K562 (cell line): ENCODE data around the gene POLK. TPM values are rescaled to one million over a fixed set of nuclear protein-coding genes. Genes with fewer than 3 reads are reported as not detected.

Experiments used
- BRF1 ChIP-seq: IDR thresholded peaks from 3 replicates; pipeline ENCODE4 v1.6.1; 2011; ENCODE audit warnings: borderline replicate concordance, mild to moderate bottlenecking; ENCODE audit not compliant: insufficient read length; ENCODE audit errors: extremely low read depth
- FIP1L1 ChIP-seq: fragments of 200-400 bp; formaldehyde crosslinking; IDR thresholded peaks from 2 replicates; pipeline ENCODE4 v1.6.1; 2018; ENCODE audit warnings: mild to moderate bottlenecking, low read depth, low read length; ENCODE audit not compliant: poor library complexity, severe bottlenecking
- FOSL1 ChIP-seq: fragments of 200-800 bp; sonication (Bioruptor generic); conservative IDR thresholded peaks from 2 replicates; pipeline ENCODE4 v1.6.1; 2016; ENCODE audit warnings: missing genetic modification characterization, missing compliant biosample characterization
- NCOA6 ChIP-seq: fragments of 450-650 bp; IDR thresholded peaks from 2 replicates; pipeline ENCODE4 v1.6.1; 2017; ENCODE audit warnings: mild to moderate bottlenecking
- SIN3A ChIP-seq, 2 experiments: fragments of 150-350 bp in 1 of 2; IDR thresholded peaks; 2 replicates each; pipeline ENCODE4 v1.6.1; 2011 to 2016; ENCODE audit warnings: borderline replicate concordance in 2 of 2, low read depth in 2 of 2, low read length in 2 of 2, mild to moderate bottlenecking in 2 of 2, moderate library complexity in 2 of 2; ENCODE audit not compliant: control insufficient read depth in 1 of 2
- ZNF24 ChIP-seq: fragments of 450-650 bp; IDR thresholded peaks from 2 replicates; pipeline ENCODE4 v1.6.1; 2016
- ZNF274 ChIP-seq: IDR thresholded peaks from 2 replicates; pipeline ENCODE4 v1.6.1; 2011; ENCODE audit warnings: low read depth, mild to moderate bottlenecking, low read length, moderate library complexity, borderline replicate concordance
- polyA plus RNA-seq, 8 experiments: library from polyadenylated mRNA; depleted of rRNA in 4 of 8; stranded (reverse) in 5 of 8; unstranded in 3 of 8; fragments of >200 nt; fragmentation: Nextera tagmentation in 2 of 8; fragmentation: Illumina TruSeq in 1 of 8; extraction: Ambion mirVana in 2 of 8; extraction: Trizol in 1 of 8; gene quantifications; 2 replicates each; pipeline versions ENCODE4 v1.2.1 to v1.2.3, GENCODE V29; 2011 to 2014; ENCODE audit warnings: inconsistent platforms in 1 of 8, missing spikeins in 1 of 8
- total RNA-seq, 7 experiments: library from RNA; depleted of rRNA in 6 of 7; stranded (reverse); fragments of >200 nt in 6 of 7; fragmentation: Illumina TruSeq in 2 of 7; extraction: Trizol in 2 of 7; gene quantifications; 2 replicates each; pipeline versions ENCODE4 v1.2.1 to v1.2.3, GENCODE V29; 2011 to 2021; ENCODE audit warnings: low replicate concordance in 1 of 7
- TF ChIP-seq, protein P1 (sequence below): fragments of 450-650 bp; formaldehyde crosslinking; IDR thresholded peaks from 2 replicates; pipeline ENCODE4 v1.4.0; 2020; ENCODE audit warnings: mild to moderate bottlenecking
- TF ChIP-seq, protein P2 (sequence below): fragments of 450-650 bp; IDR thresholded peaks from 2 replicates; pipeline ENCODE4 v1.6.1; 2016; ENCODE audit warnings: low read depth
- TF ChIP-seq, protein P3 (sequence below), 2 experiments: fragments of 450-650 bp; IDR thresholded peaks; 2 replicates each; pipeline ENCODE4 v1.6.1; 2016
- TF ChIP-seq, protein P4 (sequence below): fragments of 250-450 bp; sonication (Bioruptor Pico); IDR thresholded peaks from 2 replicates; pipeline ENCODE4 v1.5.0; 2020; ENCODE audit warnings: mild to moderate bottlenecking, borderline replicate concordance

Gene POLK
- total and polyA plus RNA-seq, 9 of the 15 experiments (the other 6 are each of a cell fraction or from before 2014, with no cell fraction given): 6.1 to 31.6 (median 16.5) TPM

DNA sequence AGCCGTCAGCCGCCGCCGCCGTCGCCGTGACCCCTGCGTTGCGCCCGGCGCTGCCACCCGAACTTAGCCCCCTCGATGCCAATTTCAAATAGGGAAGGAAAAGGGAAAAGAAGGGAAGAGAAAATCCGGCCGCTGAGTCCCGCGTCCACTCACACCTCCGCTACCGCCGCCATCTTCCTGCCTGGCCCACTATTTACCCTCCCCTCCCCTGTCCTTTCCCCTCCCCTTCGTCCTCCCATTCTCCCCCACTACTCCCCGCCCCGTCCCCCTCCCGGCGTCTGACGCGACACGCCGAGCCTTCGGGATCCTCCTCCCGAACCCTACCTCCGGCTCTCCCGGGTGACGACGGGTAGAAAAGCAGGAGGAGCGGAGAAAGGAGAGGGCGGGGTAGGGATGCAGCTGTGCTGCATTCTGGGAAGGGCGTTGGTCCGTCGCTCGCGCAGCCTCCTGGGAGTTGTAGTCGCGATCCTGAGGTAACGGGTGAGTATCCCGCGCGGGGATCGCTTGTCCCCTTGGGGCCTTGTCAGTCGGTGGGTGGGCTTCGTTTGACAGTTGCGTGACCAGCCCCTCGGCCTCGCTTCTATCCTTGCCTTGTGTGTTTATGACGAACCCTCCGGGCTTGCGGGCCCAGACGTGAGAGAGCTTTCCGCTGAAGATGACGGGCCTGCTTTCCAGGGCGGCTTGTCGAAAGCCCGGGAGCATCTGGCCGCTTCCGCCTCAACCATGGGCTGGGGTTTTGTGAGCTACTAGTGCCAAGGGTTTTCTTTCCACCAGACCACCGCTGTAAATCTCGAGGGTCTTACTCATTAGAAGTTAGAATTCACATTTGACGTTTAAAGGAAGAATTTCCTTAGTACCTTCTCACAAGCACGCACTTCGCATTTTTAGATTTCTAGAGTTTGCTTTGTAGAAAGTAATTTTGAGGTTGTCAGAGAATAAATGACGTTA, at the start of gene POLK, which contains the start of gene CERT1 (continued):
- TF ChIP-seq ZNF274 (no peak), NCOA6 (no peak), FIP1L1 (no peak), BRF1 (no peak), FOSL1 (peak; percentile 40; the same call in 1 of the 2 replicates), SIN3A (IDR thresholded peaks at IDR 0.05; ENCODE audit: borderline replicate concordance in 2 of 2, control insufficient read depth in 1 of 2, low read depth in 2 of 2, low read length in 2 of 2) (peak; percentile 19 to 27; a peak in 1 of 4 replicates), ZNF24 (no peak)
- TF ChIP-seq, protein P1, sequence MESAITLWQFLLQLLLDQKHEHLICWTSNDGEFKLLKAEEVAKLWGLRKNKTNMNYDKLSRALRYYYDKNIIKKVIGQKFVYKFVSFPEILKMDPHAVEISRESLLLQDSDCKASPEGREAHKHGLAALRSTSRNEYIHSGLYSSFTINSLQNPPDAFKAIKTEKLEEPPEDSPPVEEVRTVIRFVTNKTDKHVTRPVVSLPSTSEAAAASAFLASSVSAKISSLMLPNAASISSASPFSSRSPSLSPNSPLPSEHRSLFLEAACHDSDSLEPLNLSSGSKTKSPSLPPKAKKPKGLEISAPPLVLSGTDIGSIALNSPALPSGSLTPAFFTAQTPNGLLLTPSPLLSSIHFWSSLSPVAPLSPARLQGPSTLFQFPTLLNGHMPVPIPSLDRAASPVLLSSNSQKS (CRISPR knock-in tag): no peak
- TF ChIP-seq, protein P2, sequence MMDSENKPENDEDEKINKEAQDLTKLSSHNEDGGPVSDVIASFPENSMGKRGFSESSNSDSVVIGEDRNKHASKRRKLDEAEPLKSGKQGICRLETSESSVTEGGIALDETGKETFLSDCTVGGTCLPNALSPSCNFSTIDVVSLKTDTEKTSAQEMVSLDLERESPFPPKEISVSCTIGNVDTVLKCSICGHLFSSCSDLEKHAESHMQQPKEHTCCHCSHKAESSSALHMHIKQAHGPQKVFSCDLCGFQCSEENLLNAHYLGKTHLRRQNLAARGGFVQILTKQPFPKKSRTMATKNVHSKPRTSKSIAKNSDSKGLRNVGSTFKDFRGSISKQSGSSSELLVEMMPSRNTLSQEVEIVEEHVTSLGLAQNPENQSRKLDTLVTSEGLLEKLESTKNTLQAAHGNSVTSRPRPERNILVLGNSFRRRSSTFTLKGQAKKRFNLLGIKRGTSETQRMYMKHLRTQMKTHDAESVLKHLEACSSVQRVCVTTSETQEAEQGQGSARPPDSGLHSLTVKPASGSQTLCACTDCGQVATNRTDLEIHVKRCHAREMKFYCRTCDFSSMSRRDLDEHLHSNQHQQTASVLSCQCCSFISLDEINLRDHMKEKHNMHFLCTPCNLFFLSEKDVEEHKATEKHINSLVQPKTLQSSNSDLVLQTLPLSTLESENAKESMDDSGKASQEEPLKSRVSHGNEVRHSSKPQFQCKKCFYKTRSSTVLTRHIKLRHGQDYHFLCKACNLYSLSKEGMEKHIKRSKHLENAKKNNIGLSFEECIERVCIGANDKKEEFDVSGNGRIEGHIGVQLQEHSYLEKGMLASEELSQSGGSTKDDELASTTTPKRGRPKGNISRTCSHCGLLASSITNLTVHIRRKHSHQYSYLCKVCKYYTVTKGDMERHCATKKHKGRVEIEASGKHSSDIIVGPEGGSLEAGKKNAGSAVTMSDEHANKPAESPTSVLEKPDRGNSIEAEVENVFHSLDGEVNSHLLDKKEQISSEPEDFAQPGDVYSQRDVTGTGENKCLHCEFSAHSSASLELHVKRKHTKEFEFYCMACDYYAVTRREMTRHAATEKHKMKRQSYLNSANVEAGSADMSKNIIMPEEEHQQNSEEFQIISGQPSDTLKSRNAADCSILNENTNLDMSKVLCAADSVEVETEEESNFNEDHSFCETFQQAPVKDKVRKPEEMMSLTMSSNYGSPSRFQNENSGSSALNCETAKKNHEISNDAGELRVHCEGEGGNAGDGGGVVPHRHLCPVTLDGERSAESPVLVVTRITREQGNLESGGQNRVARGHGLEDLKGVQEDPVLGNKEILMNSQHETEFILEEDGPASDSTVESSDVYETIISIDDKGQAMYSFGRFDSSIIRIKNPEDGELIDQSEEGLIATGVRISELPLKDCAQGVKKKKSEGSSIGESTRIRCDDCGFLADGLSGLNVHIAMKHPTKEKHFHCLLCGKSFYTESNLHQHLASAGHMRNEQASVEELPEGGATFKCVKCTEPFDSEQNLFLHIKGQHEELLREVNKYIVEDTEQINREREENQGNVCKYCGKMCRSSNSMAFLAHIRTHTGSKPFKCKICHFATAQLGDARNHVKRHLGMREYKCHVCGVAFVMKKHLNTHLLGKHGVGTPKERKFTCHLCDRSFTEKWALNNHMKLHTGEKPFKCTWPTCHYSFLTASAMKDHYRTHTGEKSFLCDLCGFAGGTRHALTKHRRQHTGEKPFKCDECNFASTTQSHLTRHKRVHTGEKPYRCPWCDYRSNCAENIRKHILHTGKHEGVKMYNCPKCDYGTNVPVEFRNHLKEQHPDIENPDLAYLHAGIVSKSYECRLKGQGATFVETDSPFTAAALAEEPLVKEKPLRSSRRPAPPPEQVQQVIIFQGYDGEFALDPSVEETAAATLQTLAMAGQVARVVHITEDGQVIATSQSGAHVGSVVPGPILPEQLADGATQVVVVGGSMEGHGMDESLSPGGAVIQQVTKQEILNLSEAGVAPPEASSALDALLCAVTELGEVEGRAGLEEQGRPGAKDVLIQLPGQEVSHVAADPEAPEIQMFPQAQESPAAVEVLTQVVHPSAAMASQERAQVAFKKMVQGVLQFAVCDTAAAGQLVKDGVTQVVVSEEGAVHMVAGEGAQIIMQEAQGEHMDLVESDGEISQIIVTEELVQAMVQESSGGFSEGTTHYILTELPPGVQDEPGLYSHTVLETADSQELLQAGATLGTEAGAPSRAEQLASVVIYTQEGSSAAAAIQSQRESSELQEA: no peak
- TF ChIP-seq, protein P3, sequence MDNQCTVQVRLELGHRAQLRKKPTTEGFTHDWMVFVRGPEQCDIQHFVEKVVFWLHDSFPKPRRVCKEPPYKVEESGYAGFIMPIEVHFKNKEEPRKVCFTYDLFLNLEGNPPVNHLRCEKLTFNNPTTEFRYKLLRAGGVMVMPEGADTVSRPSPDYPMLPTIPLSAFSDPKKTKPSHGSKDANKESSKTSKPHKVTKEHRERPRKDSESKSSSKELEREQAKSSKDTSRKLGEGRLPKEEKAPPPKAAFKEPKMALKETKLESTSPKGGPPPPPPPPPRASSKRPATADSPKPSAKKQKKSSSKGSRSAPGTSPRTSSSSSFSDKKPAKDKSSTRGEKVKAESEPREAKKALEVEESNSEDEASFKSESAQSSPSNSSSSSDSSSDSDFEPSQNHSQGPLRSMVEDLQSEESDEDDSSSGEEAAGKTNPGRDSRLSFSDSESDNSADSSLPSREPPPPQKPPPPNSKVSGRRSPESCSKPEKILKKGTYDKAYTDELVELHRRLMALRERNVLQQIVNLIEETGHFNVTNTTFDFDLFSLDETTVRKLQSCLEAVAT (IDR thresholded peaks at IDR 0.05): peak; percentile 44 to 69; a peak in 2 of 4 replicates
- TF ChIP-seq, protein P4, sequence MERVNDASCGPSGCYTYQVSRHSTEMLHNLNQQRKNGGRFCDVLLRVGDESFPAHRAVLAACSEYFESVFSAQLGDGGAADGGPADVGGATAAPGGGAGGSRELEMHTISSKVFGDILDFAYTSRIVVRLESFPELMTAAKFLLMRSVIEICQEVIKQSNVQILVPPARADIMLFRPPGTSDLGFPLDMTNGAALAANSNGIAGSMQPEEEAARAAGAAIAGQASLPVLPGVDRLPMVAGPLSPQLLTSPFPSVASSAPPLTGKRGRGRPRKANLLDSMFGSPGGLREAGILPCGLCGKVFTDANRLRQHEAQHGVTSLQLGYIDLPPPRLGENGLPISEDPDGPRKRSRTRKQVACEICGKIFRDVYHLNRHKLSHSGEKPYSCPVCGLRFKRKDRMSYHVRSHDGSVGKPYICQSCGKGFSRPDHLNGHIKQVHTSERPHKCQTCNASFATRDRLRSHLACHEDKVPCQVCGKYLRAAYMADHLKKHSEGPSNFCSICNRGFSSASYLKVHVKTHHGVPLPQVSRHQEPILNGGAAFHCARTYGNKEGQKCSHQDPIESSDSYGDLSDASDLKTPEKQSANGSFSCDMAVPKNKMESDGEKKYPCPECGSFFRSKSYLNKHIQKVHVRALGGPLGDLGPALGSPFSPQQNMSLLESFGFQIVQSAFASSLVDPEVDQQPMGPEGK: no peak
